HCT116 (cell line): ENCODE results near the gene MUC5B. TPM values are rescaled to one million over a fixed set of nuclear protein-coding genes. Genes with fewer than 3 reads are reported as not detected.

Experiments used
- ATAC-seq: fragments of 200-7000 bp; cut with Tn5 transposase; 2 replicates; pipeline ENCODE4 v1.9.1; 2020; ENCODE audit warnings: mild to moderate bottlenecking, moderate library complexity
- BruUV-seq: library from RNA; stranded (reverse); fragments of 400-500 nt; replicated peaks from 2 replicates; lab custom pipeline; 2021; lab: Mats Ljungman, UMichigan
- CTCF ChIA-PET: fragments of 300-600 bp; sonication (Branson Sonifier 250); formaldehyde crosslinking; loops from one replicate; lab custom pipeline; 2021; ENCODE audit warnings: antibody characterized with exemption; lab: Charles Lee
- POLR2A ChIA-PET: fragments of 300-600, 350-600 bp; sonication (Branson Sonifier 250); formaldehyde crosslinking; loops from one replicate; lab custom pipeline; 2021; ENCODE audit warnings: antibody characterized with exemption; lab: Charles Lee
- RAD21 ChIA-PET, 2 experiments: fragments of 300-600 bp; sonication (Branson Sonifier 250); formaldehyde crosslinking; loops; one replicate each; lab custom pipeline; 2023; ENCODE audit warnings: low total read pairs in 2 of 2; ENCODE audit not compliant: uncharacterized antibody in 2 of 2, unreplicated experiment in 2 of 2, low non-redundant PET in 1 of 2; lab: Charles Lee
- DNase-seq: peaks from one replicate; pipeline ENCODE4 v3.0.0-alpha.2; 2010; ENCODE audit warnings: low read depth, low spot score
- H2AFZ ChIP-seq: fragments of 200-600 bp; shearing (Covaris generic), sonication (generic); 2 replicates; pipeline ENCODE4 v1.6.1; 2017; ENCODE audit warnings: low read depth, mixed run types, mixed read lengths, antibody characterized with exemption, low read length; ENCODE audit not compliant: poor library complexity, severe bottlenecking
- H3K27ac ChIP-seq: 2 replicates; pipeline ENCODE4 v1.5.1; 2012; ENCODE audit warnings: low read depth, low read length
- H3K27me3 ChIP-seq: fragments of 200-600 bp; sonication (generic); 2 replicates; pipeline ENCODE4 v1.6.1; 2016; ENCODE audit warnings: mixed run types, low read length, mixed read lengths; ENCODE audit not compliant: insufficient read depth
- H3K36me3 ChIP-seq, 2 experiments: fragments of 200-500 bp in 1 of 2; fragments of 200-600 bp in 1 of 2; sonication (Bioruptor generic) in 1 of 2; sonication (generic) in 1 of 2; 2 replicates each; pipeline versions ENCODE4 v1.5.1 to v1.6.1; 2014 to 2016; ENCODE audit warnings: low read length in 2 of 2, inconsistent platforms in 1 of 2, mixed read lengths in 1 of 2, mixed run types in 1 of 2; ENCODE audit not compliant: insufficient read depth in 2 of 2, control insufficient read depth in 1 of 2
- H3K4me1 ChIP-seq, 2 experiments: fragments of 200-600 bp in 1 of 2; sonication (generic) in 1 of 2; 2 replicates each; pipeline versions ENCODE4 v1.5.1 to v1.6.1; 2012 to 2017; ENCODE audit warnings: low read length in 2 of 2, inconsistent platforms in 1 of 2, mild to moderate bottlenecking in 1 of 2, mixed read lengths in 1 of 2, mixed run types in 1 of 2, moderate library complexity in 1 of 2; ENCODE audit not compliant: insufficient read depth in 2 of 2, control insufficient read depth in 1 of 2
- H3K4me2 ChIP-seq: fragments of 200-600 bp; sonication (generic); 2 replicates; pipeline ENCODE4 v1.6.1; 2017; ENCODE audit warnings: mixed run types, low read length, mixed read lengths
- H3K4me3 ChIP-seq, 2 experiments: fragments of 200-600 bp in 1 of 2; sonication (generic) in 1 of 2; replicated peaks in 1 of 2; 2 replicates each; pipeline ENCODE4 v1.5.1; 2011 to 2016; ENCODE audit warnings: low read length in 2 of 2, control low read depth in 1 of 2, low read depth in 1 of 2, mild to moderate bottlenecking in 1 of 2, mixed read lengths in 1 of 2, mixed run types in 1 of 2
- H3K79me2 ChIP-seq: fragments of 200-600 bp; sonication (generic); 2 replicates; pipeline ENCODE4 v1.6.1; 2017; ENCODE audit warnings: mild to moderate bottlenecking, mixed run types, low read length, moderate library complexity, mixed read lengths; ENCODE audit not compliant: insufficient read depth
- H3K9ac ChIP-seq: fragments of 200-600 bp; sonication (generic); 2 replicates; pipeline ENCODE4 v1.6.1; 2016; ENCODE audit warnings: low read length, mixed read lengths
- H3K9me2 ChIP-seq: fragments of 200-600 bp; sonication (generic), shearing (Covaris generic); 2 replicates; pipeline ENCODE4 v1.6.1; 2017; ENCODE audit warnings: mixed run types, mild to moderate bottlenecking, moderate library complexity; ENCODE audit not compliant: insufficient read depth
- H3K9me3 ChIP-seq, 2 experiments: fragments of 200-500 bp in 1 of 2; fragments of 200-600 bp in 1 of 2; sonication (Bioruptor generic) in 1 of 2; sonication (generic) in 1 of 2; 2 replicates each; pipeline ENCODE4 v1.6.1; 2014 to 2017; ENCODE audit warnings: low read length in 2 of 2, mixed read lengths in 2 of 2, inconsistent platforms in 1 of 2, low read depth in 1 of 2, mild to moderate bottlenecking in 1 of 2, mixed run types in 1 of 2, moderate library complexity in 1 of 2; ENCODE audit not compliant: control insufficient read depth in 1 of 2, insufficient read depth in 1 of 2
- H4K20me1 ChIP-seq: fragments of 200-600 bp; sonication (generic), shearing (Covaris generic); 2 replicates; pipeline ENCODE4 v1.6.1; 2017; ENCODE audit warnings: mixed run types, mild to moderate bottlenecking, moderate library complexity; ENCODE audit not compliant: insufficient read depth
- ATF3 ChIP-seq: IDR thresholded peaks from 2 replicates; pipeline ENCODE4 v1.6.1; 2012
- CBX3 ChIP-seq: IDR thresholded peaks from 2 replicates; pipeline ENCODE4 v1.6.1; 2012; ENCODE audit warnings: low read depth
- EGR1 ChIP-seq: IDR thresholded peaks from 2 replicates; pipeline ENCODE4 v1.6.1; 2012; ENCODE audit warnings: low read depth
- ELF1 ChIP-seq: IDR thresholded peaks from 2 replicates; pipeline ENCODE4 v1.6.1; 2012; ENCODE audit warnings: low read depth, borderline replicate concordance
- EZH2phosphoT487 ChIP-seq: fragments of 200-600 bp; IDR thresholded peaks from 2 replicates; pipeline ENCODE4 v1.6.1; 2018; ENCODE audit warnings: antibody characterized with exemption, borderline replicate concordance
- FOSL1 ChIP-seq: IDR thresholded peaks from 2 replicates; pipeline ENCODE4 v1.6.1; 2012; ENCODE audit warnings: low read depth
- JUND ChIP-seq: IDR thresholded peaks from 2 replicates; pipeline ENCODE4 v1.6.1; 2012
- MAX ChIP-seq: IDR thresholded peaks from 2 replicates; pipeline ENCODE4 v1.6.1; 2012
- POLR2A ChIP-seq: IDR thresholded peaks from 2 replicates; pipeline ENCODE4 v1.7.0; 2011; ENCODE audit warnings: borderline replicate concordance; ENCODE audit not compliant: insufficient read depth, insufficient read length; ENCODE audit errors: extremely low read depth
- POLR2AphosphoS5 ChIP-seq: IDR thresholded peaks from 2 replicates; pipeline ENCODE4 v1.6.1; 2011; ENCODE audit warnings: mild to moderate bottlenecking, low read depth, low read length, moderate library complexity
- RAD21 ChIP-seq: IDR thresholded peaks from 2 replicates; pipeline ENCODE4 v1.6.1; 2012; ENCODE audit warnings: low read depth, mild to moderate bottlenecking
- REST ChIP-seq: IDR thresholded peaks from 2 replicates; pipeline ENCODE4 v1.6.1; 2012; ENCODE audit warnings: low read depth
- SIN3A ChIP-seq: IDR thresholded peaks from 2 replicates; pipeline ENCODE4 v1.6.1; 2012; ENCODE audit warnings: low read depth
- SRF ChIP-seq: IDR thresholded peaks from 2 replicates; pipeline ENCODE4 v1.6.1; 2012; ENCODE audit warnings: low read depth
- TCF7L2 ChIP-seq: IDR thresholded peaks from 2 replicates; pipeline ENCODE4 v1.7.0; 2011; ENCODE audit warnings: borderline replicate concordance, inconsistent platforms; ENCODE audit not compliant: insufficient read depth, insufficient read length; ENCODE audit errors: extremely low read depth
- YY1 ChIP-seq: IDR thresholded peaks from 2 replicates; pipeline ENCODE4 v1.6.1; 2011; ENCODE audit warnings: low read length, low read depth, moderate library complexity, mild to moderate bottlenecking; ENCODE audit not compliant: insufficient replicate concordance; ENCODE audit errors: extremely low read depth
- ZNF274 ChIP-seq: fragments of 200-500 bp; sonication (Bioruptor generic); IDR thresholded peaks from 2 replicates; pipeline ENCODE4 v1.6.1; 2014; ENCODE audit warnings: mild to moderate bottlenecking, low read depth, low read length, inconsistent platforms
- intact Hi-C: fragments of 100-400 bp; cut with micrococcal nuclease; formaldehyde crosslinking; loops from 2 replicates; pipeline ENCODE4 v1.10.0; 2022
- total RNA-seq: library from RNA; stranded (reverse); gene quantifications from one replicate; pipeline ENCODE4 v1.2.1, GENCODE V29; 2021; ENCODE audit not compliant: unreplicated experiment
- TF ChIP-seq, protein P1 (sequence below), 3 experiments: fragments of 200-600 bp in 1 of 3; sonication (generic) in 1 of 3; IDR thresholded peaks in 2 of 3; conservative IDR thresholded peaks in 1 of 3; 2 replicates each; pipeline ENCODE4 v1.5.1; 2012 to 2017; ENCODE audit warnings: low read depth in 2 of 3, low read length in 2 of 3, antibody characterized with exemption in 1 of 3, borderline replicate concordance in 1 of 3, control low read depth in 1 of 3, mild to moderate bottlenecking in 1 of 3, mixed read lengths in 1 of 3, mixed run types in 1 of 3, moderate library complexity in 1 of 3; ENCODE audit not compliant: insufficient read depth in 1 of 3

The MUC5B gene
- total RNA-seq, 1 experiment from 2014 or later = 1.5 TPM

GRCh38 chr11:1271002-1271401, 48.1 kb downstream of the MUC5B start:
- ChIA-PET RAD21 (no interaction called here), POLR2A (no interaction called here), CTCF (no interaction called here)
- no peaks in the 10 kb centered on the region for H3K9me2 ChIP-seq
- intact Hi-C loops = no loop called here
- no peak overlapping the region for H3K27ac ChIP-seq
- TF ChIP-seq YY1 (no peak), ATF3 (no peak), POLR2AphosphoS5 (no peak), ELF1 (no peak), FOSL1 (no peak), EZH2phosphoT487 (no peak), RAD21 (no peak), EGR1 (no peak), SIN3A (no peak), MAX (no peak), SRF (no peak), JUND (no peak), ZNF274 (no peak), REST (no peak), TCF7L2 (no peak), POLR2A (no peak), CBX3 (no peak)
- TF ChIP-seq, protein P1, sequence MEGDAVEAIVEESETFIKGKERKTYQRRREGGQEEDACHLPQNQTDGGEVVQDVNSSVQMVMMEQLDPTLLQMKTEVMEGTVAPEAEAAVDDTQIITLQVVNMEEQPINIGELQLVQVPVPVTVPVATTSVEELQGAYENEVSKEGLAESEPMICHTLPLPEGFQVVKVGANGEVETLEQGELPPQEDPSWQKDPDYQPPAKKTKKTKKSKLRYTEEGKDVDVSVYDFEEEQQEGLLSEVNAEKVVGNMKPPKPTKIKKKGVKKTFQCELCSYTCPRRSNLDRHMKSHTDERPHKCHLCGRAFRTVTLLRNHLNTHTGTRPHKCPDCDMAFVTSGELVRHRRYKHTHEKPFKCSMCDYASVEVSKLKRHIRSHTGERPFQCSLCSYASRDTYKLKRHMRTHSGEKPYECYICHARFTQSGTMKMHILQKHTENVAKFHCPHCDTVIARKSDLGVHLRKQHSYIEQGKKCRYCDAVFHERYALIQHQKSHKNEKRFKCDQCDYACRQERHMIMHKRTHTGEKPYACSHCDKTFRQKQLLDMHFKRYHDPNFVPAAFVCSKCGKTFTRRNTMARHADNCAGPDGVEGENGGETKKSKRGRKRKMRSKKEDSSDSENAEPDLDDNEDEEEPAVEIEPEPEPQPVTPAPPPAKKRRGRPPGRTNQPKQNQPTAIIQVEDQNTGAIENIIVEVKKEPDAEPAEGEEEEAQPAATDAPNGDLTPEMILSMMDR (IDR thresholded peaks at IDR 0.05 in 2 of 3, conservative IDR thresholded peaks at IDR 0.05 in 1 of 3; ENCODE audit: borderline replicate concordance in 1 of 3, insufficient read depth in 1 of 3, low read depth in 2 of 3, low read length in 2 of 3) = no peak
- no peaks in the 10 kb centered on the region for H3K4me1 ChIP-seq
- no peaks in the 10 kb centered on the region for H3K36me3 ChIP-seq
- H2AFZ ChIP-seq = no peak overlapping the region
- H4K20me1 ChIP-seq = no peaks in the 10 kb centered on the region
- no peak overlapping the region for H3K4me3 ChIP-seq
- H3K9me3 ChIP-seq = no peaks in the 10 kb centered on the region; a peak in 1 of 4 replicates
- DNase-seq = no peak
- H3K4me2 ChIP-seq = no peak overlapping the region
- no peaks in the 10 kb centered on the region for H3K79me2 ChIP-seq
- no peaks in the 10 kb centered on the region for H3K27me3 ChIP-seq
- BruUV-seq = no TSS peak
- no peak for ATAC-seq
- no peak overlapping the region for H3K9ac ChIP-seq
